Measurements from ENCODE around the gene GPR89A. TPM values are rescaled to one million over a fixed set of nuclear protein-coding genes. Genes with fewer than 3 reads are reported as not detected.
"Not testable (repeated sequence)": the region's sequence is repeated elsewhere in the genome, so short reads cannot be mapped to it uniquely, and the experiment has no call there.

Gene GPR89A
- polyA plus RNA-seq, 3 donors: 7.2 to 8.1 (median 8.1) TPM

DNA sequence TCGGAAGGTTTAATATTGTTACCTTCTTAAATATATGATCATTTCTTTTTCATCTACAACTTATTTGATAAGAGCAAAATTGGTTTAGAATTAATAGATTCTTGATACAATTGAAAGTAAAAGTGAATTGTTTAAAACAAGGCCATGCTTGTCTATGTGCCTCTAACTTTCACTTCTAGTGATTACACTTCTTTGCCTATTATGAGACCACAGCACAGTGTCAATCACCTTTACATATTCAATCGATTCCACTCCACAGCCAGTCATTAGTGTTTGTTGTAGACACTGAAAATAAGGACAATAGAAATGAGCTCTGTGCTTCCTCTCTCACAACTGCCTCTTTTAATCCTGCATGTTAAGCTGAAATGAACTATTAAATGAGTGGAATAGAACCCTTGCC lies 34.1 kb downstream of the GPR89A start:
- H3K27me3 Mint-ChIP-seq (ENCODE audit: low read depth in 3 of 3); H3K9ac ChIP-seq (ENCODE audit: insufficient read depth, low read length, poor library complexity, severe bottlenecking); H3K36me3 Mint-ChIP-seq; H4K20me1 ChIP-seq (ENCODE audit: insufficient read depth, low read length); H3K9me3 ChIP-seq (replicated peaks in 1 of 2; ENCODE audit: control insufficient read depth in 1 of 2, insufficient read depth in 1 of 2, low read length in 2 of 2); H3K4me1 Mint-ChIP-seq; DNase-seq; H3K27ac ChIP-seq (ENCODE audit: low read depth in 1 of 2, low read length in 2 of 2); H3K9me3 Mint-ChIP-seq; H3K4me3 Mint-ChIP-seq; H3K4me1 ChIP-seq (ENCODE audit: control insufficient read depth in 1 of 2, insufficient read depth in 2 of 2, low read length in 2 of 2); H3K79me2 ChIP-seq (ENCODE audit: insufficient read depth, low read length); H3K4me3 ChIP-seq (replicated peaks in 1 of 3; ENCODE audit: low read depth in 2 of 3, low read length in 3 of 3); H3K4me2 ChIP-seq (replicated peaks; ENCODE audit: extremely low read depth, low read length, poor library complexity, severe bottlenecking); H3K27me3 ChIP-seq (ENCODE audit: control insufficient read depth in 2 of 2, insufficient read depth in 2 of 2, low read length in 2 of 2); H3K36me3 ChIP-seq (replicated peaks in 1 of 2; ENCODE audit: control insufficient read depth in 1 of 2, insufficient read depth in 2 of 2, low read length in 2 of 2); intact Hi-C loops (cut with micrococcal nuclease); H2AFZ ChIP-seq (ENCODE audit: insufficient read depth, low read depth, low read length, poor library complexity, severe bottlenecking); H3K27ac Mint-ChIP-seq: not testable (repeated sequence)
- no CpG with 5 or more reads among the region's 2 CpGs for WGBS (ENCODE audit: insufficient coverage)

DNA sequence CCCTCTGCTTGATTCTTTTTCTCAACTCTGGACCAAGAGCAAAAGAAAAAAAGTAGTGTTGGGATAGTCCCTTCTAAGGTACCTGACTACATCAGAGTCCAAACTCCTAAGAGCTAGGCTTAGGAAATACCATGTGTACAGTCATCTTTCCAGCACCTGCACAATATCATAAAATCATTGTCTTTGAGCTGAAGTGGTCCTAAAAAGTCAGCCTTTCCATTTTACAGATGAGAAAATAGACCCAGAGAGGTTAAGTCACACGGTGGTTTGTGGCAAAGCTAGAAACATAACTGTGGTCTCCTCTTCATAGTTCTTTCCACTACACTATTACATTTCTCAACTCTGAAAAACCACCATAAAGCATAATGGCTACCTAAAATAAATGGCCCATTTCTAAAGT lies 36.2 kb downstream of the GPR89A start:
- H3K4me3 Mint-ChIP-seq; H3K9ac ChIP-seq (ENCODE audit: insufficient read depth, low read length, poor library complexity, severe bottlenecking); H3K4me3 ChIP-seq (replicated peaks in 1 of 3; ENCODE audit: low read depth in 2 of 3, low read length in 3 of 3); H4K20me1 ChIP-seq (ENCODE audit: insufficient read depth, low read length); H3K27me3 Mint-ChIP-seq (ENCODE audit: low read depth in 3 of 3); H3K79me2 ChIP-seq (ENCODE audit: insufficient read depth, low read length); H3K9me3 Mint-ChIP-seq; H3K4me1 Mint-ChIP-seq; H3K4me2 ChIP-seq (replicated peaks; ENCODE audit: extremely low read depth, low read length, poor library complexity, severe bottlenecking); DNase-seq; H3K27ac Mint-ChIP-seq; H3K9me3 ChIP-seq (replicated peaks in 1 of 2; ENCODE audit: control insufficient read depth in 1 of 2, insufficient read depth in 1 of 2, low read length in 2 of 2); H3K4me1 ChIP-seq (ENCODE audit: control insufficient read depth in 1 of 2, insufficient read depth in 2 of 2, low read length in 2 of 2); H3K36me3 ChIP-seq (replicated peaks in 1 of 2; ENCODE audit: control insufficient read depth in 1 of 2, insufficient read depth in 2 of 2, low read length in 2 of 2); H2AFZ ChIP-seq (ENCODE audit: insufficient read depth, low read depth, low read length, poor library complexity, severe bottlenecking); H3K27ac ChIP-seq (ENCODE audit: low read depth in 1 of 2, low read length in 2 of 2); H3K36me3 Mint-ChIP-seq; H3K27me3 ChIP-seq (ENCODE audit: control insufficient read depth in 2 of 2, insufficient read depth in 2 of 2, low read length in 2 of 2); intact Hi-C loops (cut with micrococcal nuclease): not testable (repeated sequence)
- no CpG with 5 or more reads among the region's 1 CpG for WGBS (ENCODE audit: insufficient coverage)

DNA sequence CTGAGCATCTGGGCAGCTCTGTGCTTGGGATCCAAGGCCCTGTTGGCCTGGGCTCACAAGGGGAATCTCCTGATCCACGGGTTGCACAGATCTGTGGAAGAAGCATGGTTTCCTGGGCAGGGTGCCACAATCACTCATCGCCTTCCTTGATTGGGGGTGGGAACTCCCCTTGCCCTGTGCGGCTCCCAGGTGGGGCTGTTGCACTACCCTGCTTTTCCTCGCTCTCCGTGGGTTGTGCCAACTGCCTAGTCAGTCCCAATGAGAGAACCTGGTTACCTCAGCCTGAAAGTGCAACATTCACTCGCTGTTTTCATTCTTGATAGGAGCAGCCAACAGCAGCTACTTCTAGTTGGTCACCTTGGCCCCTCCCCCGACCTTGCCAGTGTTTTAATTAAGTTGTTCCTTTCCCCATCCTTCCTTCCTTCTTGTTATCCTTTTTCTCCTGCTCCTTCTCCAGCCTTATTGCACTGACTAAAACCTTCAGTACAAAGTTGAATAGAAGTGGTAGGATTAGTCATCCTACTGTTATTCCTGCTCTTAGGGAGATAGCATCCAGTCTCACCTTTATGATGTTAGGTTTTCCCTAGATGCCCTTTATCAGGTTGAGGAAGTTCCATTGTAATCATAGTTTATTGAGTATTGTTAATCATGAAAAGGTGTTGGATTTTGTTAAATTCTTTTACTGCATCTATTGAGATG lies 48.6 kb downstream of the GPR89A start:
- H3K9ac ChIP-seq (ENCODE audit: insufficient read depth, low read length, poor library complexity, severe bottlenecking); intact Hi-C loops (cut with micrococcal nuclease); H2AFZ ChIP-seq (ENCODE audit: insufficient read depth, low read depth, low read length, poor library complexity, severe bottlenecking); H3K9me3 ChIP-seq (replicated peaks in 1 of 2; ENCODE audit: control insufficient read depth in 1 of 2, insufficient read depth in 1 of 2, low read length in 2 of 2); H3K27ac ChIP-seq (ENCODE audit: low read depth in 1 of 2, low read length in 2 of 2); H3K4me1 Mint-ChIP-seq; H3K9me3 Mint-ChIP-seq; H4K20me1 ChIP-seq (ENCODE audit: insufficient read depth, low read length); H3K4me3 ChIP-seq (replicated peaks in 1 of 3; ENCODE audit: low read depth in 2 of 3, low read length in 3 of 3); H3K4me1 ChIP-seq (ENCODE audit: control insufficient read depth in 1 of 2, insufficient read depth in 2 of 2, low read length in 2 of 2); H3K36me3 ChIP-seq (replicated peaks in 1 of 2; ENCODE audit: control insufficient read depth in 1 of 2, insufficient read depth in 2 of 2, low read length in 2 of 2); H3K79me2 ChIP-seq (ENCODE audit: insufficient read depth, low read length); H3K4me3 Mint-ChIP-seq; H3K27me3 Mint-ChIP-seq (ENCODE audit: low read depth in 3 of 3); H3K27ac Mint-ChIP-seq; DNase-seq; H3K27me3 ChIP-seq (ENCODE audit: control insufficient read depth in 2 of 2, insufficient read depth in 2 of 2, low read length in 2 of 2); H3K4me2 ChIP-seq (replicated peaks; ENCODE audit: extremely low read depth, low read length, poor library complexity, severe bottlenecking): not testable (repeated sequence)
- WGBS (ENCODE audit: insufficient coverage): 60% methylated on average over 1 of the region's 7 CpGs
- H3K36me3 Mint-ChIP-seq: peaks cover 9 to 12% of the 10 kb centered on the region in 2 donors

- H4K20me1 ChIP-seq (ENCODE audit: insufficient read depth, low read length); H3K4me2 ChIP-seq (replicated peaks; ENCODE audit: extremely low read depth, low read length, poor library complexity, severe bottlenecking); H3K4me3 ChIP-seq (replicated peaks in 1 of 3; ENCODE audit: low read depth in 2 of 3, low read length in 3 of 3); H3K4me3 Mint-ChIP-seq; H3K36me3 ChIP-seq (replicated peaks in 1 of 2; ENCODE audit: control insufficient read depth in 1 of 2, insufficient read depth in 2 of 2, low read length in 2 of 2); H3K9me3 ChIP-seq (replicated peaks in 1 of 2; ENCODE audit: control insufficient read depth in 1 of 2, insufficient read depth in 1 of 2, low read length in 2 of 2); intact Hi-C loops (cut with micrococcal nuclease); H3K79me2 ChIP-seq (ENCODE audit: insufficient read depth, low read length); H3K27ac Mint-ChIP-seq; DNase-seq; H3K4me1 Mint-ChIP-seq; H3K9me3 Mint-ChIP-seq; H3K4me1 ChIP-seq (ENCODE audit: control insufficient read depth in 1 of 2, insufficient read depth in 2 of 2, low read length in 2 of 2); H3K9ac ChIP-seq (ENCODE audit: insufficient read depth, low read length, poor library complexity, severe bottlenecking); H3K27ac ChIP-seq (ENCODE audit: low read depth in 1 of 2, low read length in 2 of 2); H3K27me3 ChIP-seq (ENCODE audit: control insufficient read depth in 2 of 2, insufficient read depth in 2 of 2, low read length in 2 of 2); H2AFZ ChIP-seq (ENCODE audit: insufficient read depth, low read depth, low read length, poor library complexity, severe bottlenecking); H3K27me3 Mint-ChIP-seq (ENCODE audit: low read depth in 3 of 3): not testable (repeated sequence)
- H3K36me3 Mint-ChIP-seq: peaks cover 8 to 10% of the 10 kb centered on the region in 2 donors
- WGBS (ENCODE audit: insufficient coverage): no CpG with 5 or more reads among the region's 2 CpGs
Observed at GRCh38 chr1:145662502-145662901, 54.7 kb downstream of the GPR89A start.
